ENCODE measurements around the gene LAMP2.
"Not testable (repeated sequence)": the region's sequence is repeated elsewhere in the genome, so short reads cannot be mapped to it uniquely, and the experiment has no call there.

Gene LAMP2

DNA sequence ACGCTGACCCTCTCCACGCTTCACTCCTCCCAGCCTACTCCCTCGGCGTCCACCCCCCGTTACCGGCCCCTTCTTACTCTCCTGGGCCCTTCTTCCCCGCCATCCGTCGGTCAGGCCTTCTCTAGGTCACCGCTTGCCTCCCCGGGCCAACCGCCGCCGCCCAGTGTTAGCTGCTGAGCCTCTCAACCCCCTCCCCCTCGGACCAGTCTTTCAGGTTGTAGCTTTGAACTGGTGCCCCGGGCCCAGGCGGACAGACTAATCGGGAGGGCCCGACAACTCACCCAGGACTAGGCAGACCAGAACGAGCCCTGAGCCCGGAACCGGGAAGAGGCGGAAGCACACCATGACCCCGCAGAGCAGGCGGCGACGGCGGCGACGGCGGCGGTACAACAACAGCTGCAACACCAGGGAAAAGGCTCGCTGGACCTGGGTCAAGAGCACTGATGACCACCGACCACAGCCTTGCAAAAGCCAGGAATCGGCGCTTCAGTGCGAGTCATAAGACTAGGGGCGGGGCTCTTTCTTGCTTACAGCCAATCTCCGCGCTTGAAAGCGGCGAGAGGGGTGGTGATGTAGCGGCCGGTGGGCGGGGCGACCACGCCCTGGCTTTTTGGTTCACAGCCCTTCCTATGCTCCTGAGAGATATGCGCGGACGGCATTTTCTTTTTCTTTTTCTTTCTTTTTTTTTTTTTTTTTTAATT, at the start of gene LAMP2:
TSS of gene LAMP2 (minus strand) at position 472 of the 701 bp plus-strand sequence. CDS start at position 345, 127 bp downstream.
- peak; percentile 15 for DNase-seq

- no peak for DNase-seq
These were observed 48.8 kb upstream of the LAMP2 start for GRCh38 chrX:120517936-120518335.

- DNase-seq = no peak
These were observed 45.1 kb upstream of the LAMP2 start for GRCh38 chrX:120514236-120514635.

GRCh38 chrX:120512627-120513026, 43.5 kb upstream of the LAMP2 start:
- DNase-seq = no peak

GRCh38 chrX:120512222-120512621, 43.1 kb upstream of the LAMP2 start:
- DNase-seq = no peak

DNA sequence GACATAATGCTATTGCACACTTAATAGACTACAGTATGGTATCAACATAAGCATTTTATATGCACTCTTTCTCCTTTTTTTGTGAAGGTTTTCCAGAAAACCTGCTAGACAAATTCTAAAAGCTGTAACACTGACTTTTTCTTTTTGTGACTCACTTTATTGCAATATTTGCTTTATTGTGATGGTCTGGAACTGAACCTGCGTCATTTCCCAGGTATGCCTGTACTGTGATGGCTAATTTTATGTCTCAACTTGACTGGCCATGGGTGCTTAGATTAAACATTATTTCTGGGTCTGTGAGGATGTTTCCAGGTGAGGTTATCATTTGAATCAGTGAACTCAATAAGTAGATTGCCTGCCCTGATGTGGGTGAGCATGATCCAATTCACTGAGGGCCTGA, 35.5 kb upstream of the LAMP2 start:
- no peak for DNase-seq

DNA sequence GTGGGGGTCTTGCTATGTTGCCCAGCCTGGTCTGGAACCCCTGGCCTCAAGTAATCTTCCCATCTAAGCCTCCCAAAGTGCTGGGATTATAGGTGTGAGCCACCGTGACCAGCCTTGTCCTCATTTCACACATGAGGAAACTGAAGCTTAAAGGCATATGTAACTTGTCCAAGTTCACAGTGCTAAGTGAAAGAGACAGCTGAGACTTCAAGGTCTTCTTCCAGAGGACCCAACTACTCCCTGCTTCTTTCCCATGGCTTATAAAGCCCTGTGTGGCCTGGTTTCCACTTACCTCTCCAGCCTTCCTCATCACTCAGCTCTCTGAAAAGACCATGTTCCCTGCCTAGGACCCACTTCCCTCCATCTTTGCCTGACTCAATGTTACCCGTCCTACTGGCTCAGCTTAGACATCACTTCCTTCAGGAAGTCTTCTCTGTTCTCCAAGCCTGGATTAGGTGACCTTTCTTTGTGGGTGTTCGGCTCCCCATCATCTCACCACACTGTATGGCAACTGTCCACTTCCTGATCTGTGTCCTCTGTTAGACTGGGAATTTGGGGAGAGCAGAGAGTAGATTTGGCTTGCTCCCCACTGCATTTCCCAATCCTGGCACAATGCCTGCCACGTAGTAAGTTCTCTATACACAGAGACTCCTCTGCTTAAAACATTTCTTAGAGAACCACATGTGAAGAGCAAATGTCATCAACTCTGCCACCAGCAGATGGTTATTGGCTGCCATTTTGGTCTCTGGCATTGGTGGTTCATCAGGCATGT, 30.4 kb upstream of the LAMP2 start:
- no peak for DNase-seq

GRCh38 chrX:120490119-120490518, 21.0 kb upstream of the LAMP2 start:
- not testable (repeated sequence) for DNase-seq

DNA sequence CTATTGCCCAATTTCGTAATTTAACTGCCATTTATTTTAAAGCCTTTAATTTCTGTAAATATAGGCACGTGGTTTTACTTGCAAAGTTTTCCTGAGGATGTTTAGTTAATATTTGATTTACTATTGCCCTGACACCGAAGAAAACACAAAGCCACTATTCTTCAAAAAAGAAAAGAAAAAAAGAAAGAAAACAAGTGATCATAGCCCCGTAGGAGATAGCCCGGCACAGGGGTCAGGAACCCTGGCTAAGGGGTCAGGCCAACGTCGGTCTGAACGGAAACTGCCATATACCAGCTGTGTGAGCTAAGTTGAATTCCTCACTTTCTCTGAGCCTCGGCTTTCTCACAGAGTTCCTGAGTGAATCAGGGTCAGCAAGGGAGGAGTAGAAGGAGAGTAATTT, 17.7 kb upstream of the LAMP2 start:
- DNase-seq = no peak

GRCh38 chrX:120485638-120486520, 16.8 kb upstream of the LAMP2 start:
- DNase-seq = peak; percentile 82

GRCh38 chrX:120485315-120485637, 16.2 kb upstream of the LAMP2 start:
- no peak for DNase-seq

DNA sequence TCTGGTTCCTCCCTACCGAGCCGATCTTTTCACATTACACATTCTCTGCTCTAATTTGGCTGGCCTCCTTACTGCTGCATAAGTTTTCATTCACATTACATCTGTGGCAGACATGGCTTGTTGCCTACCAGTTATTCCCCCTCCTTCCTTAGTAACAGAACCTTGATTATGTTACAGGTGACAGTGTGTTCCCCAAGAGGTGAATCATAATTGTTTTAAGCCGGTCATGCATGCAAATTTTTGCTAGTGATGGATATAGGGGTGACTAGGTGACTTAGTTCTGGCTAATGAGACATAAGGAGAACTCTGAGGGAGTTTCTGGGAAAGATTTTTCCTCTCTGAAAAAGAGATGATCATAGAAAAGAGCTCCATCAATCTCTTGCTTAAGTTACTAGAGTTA, 8.4 kb upstream of the LAMP2 start:
- no peak for DNase-seq

DNA sequence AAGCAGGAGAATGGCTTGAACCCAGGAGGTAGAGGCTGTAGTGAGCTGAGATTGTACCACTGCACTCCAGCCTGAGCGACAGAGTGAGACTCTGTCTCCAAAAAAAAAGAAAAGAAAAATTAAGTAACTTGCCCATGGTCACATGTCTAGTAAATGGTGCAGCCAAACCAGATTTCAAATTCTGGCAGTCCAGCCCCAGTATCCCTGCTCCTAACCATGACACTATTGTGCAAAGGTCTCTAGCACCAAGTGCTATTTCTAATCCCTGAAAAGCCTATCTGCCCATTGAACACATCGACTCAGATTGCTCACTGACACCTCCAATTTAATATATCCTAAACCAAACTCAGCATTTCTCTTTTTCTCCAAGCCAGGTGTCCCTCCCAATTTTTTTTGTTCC, 7.6 kb upstream of the LAMP2 start:
- DNase-seq = no peak

DNA sequence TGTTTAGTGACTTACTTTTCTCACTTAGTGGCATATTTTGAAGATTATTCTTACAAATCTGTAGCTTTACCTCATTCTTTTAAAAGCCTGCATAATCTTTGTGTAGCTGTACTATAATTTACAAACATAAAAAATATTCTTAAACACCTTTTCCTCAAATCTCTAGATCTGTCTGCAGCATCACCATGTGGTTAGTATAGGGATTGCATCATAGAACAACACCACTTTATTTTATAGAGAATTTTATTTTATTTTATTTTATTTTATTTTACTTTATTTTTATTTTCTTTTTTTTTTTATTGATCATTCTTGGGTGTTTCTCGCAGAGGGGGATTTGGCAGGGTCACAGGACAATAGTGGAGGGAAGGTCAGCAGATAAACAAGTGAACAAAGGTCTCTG, 6.4 kb upstream of the LAMP2 start:
- DNase-seq = not testable (repeated sequence)

- no peak for DNase-seq
These were observed 5.0 kb upstream of the LAMP2 start for GRCh38 chrX:120474085-120474484.

DNA sequence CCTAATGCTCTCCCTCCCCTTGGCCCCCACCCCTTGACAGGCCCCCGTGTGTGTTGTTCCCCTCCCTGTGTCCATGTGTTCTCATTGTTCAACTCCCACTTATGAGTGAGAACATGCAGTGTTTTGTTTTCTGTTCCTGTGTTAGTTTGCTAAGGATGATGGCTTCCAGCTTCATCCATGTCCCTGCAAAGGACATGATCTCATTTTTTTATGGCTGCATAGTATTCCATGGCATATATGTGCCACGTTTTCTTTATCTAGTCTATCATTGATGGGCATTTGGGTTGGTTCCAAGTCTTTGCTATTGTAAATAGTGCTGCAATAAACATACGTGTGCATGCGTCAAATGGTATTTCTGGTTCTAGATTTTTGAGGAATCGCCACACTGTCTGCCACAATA, 561 bp upstream of the LAMP2 start:
- DNase-seq = not testable (repeated sequence)

GRCh38 chrX:120468479-120468824, 644 bp downstream of the LAMP2 start:
- no peak for DNase-seq

GRCh38 chrX:120468071-120468470, 1.0 kb downstream of the LAMP2 start:
- DNase-seq = no peak

- DNase-seq = no peak
These were observed 4.7 kb downstream of the LAMP2 start for GRCh38 chrX:120464411-120464810.

- no peak for DNase-seq
These were observed 5.9 kb downstream of the LAMP2 start for GRCh38 chrX:120463241-120463640.

GRCh38 chrX:120462370-120462769, 6.7 kb downstream of the LAMP2 start:
- no peak for DNase-seq

- DNase-seq = no peak
These were observed 9.8 kb downstream of the LAMP2 start for GRCh38 chrX:120459309-120459708.

- no peak for DNase-seq
These were observed 11.3 kb downstream of the LAMP2 start for GRCh38 chrX:120457766-120458180.

DNA sequence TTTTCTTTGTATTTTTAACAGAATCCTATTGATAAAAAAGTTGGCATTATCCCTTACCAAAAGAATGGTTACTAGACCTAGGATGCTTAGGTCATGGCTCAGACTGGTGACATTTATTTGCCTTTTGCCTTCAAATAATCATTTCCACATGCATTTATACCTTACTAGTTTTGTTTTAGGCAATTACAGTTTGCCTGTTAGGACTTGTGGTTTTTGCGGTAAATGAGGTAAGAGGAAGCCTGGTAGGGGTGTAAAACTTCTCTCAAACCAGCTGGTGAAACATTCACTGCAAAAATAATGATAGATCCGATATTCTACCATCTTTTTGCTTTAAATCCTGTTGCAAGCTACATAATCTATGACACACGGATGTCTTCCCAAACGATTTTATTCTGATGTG, 12.1 kb downstream of the LAMP2 start:
- DNase-seq = peak; percentile 45
